Kidney tubule cell (primary cell): ENCODE data around the gene IFNL1.
"Not testable (repeated sequence)": the region's sequence is repeated elsewhere in the genome, so short reads cannot be mapped to it uniquely, and the experiment has no call there.

Source experiments
- DNase-seq: peaks from one replicate; pipeline ENCODE4 v3.0.0-alpha.2; 2018; ENCODE audit warnings: low spot score

The IFNL1 gene

DNA sequence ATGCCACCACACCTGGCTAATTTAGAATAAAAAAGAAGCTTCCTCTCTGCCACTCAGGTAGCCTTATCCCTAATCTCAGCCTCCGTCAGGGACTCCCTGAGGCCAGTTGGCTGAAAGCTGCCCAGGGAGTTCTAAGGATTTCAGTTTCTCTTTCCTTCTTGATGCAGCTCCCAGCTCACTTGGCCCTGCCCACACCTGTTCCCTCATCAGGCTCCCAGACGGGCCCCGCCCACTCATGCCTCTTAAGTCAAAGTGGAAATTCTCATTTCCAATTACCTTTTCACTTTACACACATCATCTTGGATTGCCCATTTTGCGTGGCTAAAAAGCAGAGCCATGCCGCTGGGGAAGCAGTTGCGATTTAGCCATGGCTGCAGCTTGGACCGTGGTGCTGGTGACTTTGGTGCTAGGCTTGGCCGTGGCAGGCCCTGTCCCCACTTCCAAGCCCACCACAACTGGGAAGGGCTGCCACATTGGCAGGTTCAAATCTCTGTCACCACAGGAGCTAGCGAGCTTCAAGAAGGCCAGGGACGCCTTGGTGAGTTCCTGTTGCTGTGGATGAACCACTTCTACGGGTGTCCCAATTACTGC lies at the start of gene IFNL1:
Gene IFNL1 (plus strand): TSS at position 353 of the 591 bp plus-strand sequence. CDS start 15 bp downstream, at position 368.
- DNase-seq = no peak

DNA sequence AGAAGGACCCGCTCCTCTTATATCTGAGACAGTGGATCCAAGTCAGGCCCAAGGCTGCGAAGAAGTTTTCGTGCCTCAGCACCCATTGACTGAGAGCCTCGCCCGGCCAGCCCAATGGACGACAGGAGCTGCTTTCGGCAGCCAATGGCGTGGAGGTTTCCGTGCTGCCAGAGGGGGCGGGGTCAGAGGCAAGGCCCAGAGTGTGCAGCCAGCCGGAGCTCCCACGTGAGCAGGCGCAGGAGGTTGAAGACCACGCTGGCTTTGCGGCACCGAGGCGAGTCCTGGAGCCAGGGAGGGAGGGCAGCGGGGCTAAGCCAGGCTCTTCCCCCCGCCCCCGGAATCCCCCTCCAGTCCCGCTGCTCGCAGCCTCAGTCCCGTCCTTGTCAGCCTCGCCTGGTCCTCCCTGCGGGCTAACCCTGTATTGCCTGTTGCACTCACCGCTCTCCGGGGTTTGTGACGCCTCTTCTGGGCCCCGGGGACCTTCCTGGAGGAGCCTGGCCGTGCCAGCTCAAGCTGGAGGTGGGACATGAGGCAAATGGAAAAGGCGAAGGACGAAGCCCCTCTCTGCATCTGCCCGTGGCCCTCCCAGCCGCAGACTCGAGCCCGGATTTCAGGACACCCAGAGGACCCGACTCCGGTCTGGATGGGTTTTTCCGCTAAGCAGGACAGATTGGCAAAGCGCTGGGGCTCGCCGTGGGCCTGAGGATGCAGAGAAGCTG lies 49.1 kb upstream of the IFNL1 start:
- peak; percentile 18 for DNase-seq

DNA sequence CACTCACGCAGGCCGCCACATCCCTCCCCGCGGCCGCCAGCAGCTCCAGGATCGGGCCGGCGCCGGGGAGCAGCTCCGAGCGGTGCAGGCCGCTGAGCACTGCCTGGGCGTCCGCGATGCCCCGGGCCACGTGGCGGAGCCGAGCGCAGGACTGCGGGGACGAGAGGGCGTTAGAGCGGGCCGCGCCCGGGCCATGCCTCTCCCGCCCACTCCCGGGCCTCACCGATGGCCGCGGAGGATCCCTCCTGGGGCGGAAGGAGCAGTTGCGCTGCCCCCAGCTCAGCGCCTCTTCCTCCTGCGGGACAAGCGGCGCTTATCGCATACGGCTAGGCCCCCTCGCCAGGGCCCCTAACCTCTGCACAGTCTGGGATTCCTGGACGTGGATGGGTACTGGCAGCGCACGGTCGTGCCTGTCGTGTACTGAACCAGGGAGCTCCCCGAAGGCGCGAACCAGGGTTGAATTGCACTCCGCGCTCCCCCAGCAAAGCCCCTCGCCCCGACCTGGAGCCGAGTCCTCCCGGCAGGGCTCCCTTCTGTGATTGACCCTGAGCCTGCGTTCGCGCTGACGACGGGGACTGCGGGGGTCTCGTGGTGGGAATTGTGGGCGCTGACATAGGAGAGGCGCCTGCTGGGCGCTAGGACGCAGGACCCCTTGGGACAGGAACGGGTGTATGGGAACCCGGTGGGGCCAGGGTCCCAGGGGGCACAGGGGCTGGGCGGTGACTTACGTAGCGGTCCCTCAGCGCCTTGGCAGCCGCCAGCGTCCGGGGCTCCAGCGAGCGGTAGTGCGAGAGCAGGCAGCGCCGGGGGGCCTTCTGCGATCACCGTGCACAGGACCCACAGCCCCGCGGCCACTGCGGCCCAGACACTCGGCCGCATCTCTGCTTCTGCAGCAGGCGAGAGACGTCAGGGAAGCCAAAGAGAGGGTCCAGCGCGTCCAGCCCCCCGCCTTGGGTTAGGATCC lies 48.2 kb upstream of the IFNL1 start:
- no peak for DNase-seq

DNA sequence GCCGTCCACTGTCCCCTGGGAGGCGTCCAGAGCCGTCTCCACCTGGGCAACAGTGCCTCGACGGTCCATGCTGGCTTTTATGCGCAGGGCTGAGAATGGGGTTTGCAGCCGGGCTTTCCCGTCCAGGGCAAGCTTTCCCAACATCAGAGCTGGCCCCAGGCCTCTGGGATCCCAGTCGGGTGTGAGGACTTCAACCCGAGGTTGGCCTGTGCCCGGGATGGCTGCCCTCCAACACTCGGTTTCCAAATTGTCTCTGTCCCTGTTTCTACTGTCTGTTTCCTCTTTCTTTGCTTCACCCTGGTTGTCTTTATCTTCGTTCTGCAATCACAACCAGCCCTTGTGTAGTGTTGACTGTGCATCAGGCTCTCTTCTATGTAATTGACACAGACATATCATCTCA lies 47.4 kb upstream of the IFNL1 start, which contains the start of gene IFNL4:
Gene IFNL4 (minus strand): TSS at position 51 of the 400 bp plus-strand sequence.
- DNase-seq = no peak

DNA sequence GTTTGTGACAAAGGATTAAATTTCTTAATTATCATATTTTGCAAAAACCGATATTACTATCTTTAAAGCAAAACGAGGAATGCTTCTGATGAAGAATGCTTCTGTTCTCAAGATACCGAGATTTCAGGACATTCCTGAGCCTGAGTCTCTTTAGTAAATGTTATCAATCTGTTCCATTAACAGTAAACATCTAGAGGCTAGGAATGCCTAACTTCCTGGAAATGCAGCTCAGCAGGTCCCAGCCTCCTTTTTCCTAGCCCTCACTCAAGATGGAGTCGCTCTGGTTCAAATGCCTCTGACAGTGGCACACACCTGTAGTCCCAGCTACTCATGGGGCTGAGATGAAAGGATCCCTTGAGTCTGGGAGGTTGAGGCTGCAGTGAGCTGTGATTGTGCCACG lies 45.1 kb upstream of the IFNL1 start:
- DNase-seq = no peak

DNA sequence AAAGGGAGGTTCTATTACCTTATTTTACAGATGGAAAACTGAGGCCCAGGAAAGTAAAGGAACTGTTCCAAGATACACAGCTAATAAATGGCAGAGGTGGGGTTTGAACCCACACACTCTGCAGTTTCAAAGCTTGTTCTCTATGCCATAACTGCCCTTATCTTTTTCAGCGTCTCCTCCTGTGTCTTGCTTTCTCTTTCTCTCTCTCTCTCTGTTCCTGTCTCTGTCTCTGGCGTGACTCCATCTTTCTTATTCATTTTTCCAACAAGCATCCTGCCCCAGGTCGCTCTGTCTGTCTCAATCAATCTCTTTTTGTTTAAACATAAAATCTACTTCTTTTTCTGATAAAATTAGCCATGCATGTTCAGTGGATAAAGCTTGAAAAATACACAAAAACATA lies 44.4 kb upstream of the IFNL1 start:
- DNase-seq = no peak

DNA sequence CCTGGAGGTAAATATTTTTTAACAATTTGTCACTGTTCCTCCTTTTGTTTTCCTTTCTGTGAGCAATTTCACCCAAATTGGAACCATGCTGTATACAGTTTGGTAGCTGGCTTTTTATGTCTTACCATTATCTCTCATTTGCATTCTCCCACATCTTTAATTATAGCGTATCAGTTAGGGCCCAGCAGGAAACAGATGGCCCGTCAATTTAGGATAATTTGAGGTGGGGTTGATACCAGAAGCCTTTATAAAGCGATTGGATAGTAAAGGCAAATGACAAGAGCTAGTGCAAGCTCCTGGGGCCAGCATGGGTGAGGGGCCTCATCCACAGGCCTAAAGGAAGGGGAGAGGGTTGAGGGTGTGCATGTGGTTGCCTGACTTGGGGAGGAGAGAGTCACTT lies 43.7 kb upstream of the IFNL1 start:
- no peak for DNase-seq

DNA sequence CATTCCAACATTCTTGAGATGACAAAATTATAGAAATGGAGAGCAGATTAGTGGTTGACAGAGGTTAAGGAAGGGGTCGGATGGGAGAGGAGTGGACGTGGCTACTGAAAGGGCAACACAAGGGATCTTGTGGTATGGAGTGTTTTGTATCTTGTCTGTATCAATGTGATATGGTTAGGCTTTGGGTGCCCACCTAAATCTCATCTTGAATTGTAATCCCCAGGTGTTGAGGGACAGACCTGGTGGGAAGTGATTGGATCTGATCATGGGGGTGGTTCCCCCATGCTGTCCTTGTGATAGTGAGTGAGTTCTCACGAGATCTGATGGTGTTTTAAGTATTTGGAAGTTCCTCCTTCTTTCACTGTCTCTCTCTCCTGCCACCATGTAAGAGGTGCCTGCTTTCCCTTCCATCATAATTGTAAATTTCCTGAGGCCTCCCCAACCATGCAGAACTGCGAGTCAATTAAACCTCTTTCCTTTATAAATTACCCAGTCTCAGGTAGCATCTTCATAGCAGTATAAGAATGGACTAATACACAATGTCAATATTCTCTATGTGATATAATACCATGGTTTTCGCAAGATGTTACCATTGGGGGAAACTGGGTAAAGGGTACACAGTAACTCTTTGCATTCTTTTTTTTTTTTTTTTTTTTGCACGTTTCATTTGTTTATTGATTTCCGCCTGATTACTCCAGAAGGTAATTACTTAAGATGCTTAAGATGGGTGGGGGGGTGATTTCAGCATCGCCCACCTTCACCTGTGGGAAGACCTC lies 42.6 kb upstream of the IFNL1 start:
- DNase-seq = no peak

DNA sequence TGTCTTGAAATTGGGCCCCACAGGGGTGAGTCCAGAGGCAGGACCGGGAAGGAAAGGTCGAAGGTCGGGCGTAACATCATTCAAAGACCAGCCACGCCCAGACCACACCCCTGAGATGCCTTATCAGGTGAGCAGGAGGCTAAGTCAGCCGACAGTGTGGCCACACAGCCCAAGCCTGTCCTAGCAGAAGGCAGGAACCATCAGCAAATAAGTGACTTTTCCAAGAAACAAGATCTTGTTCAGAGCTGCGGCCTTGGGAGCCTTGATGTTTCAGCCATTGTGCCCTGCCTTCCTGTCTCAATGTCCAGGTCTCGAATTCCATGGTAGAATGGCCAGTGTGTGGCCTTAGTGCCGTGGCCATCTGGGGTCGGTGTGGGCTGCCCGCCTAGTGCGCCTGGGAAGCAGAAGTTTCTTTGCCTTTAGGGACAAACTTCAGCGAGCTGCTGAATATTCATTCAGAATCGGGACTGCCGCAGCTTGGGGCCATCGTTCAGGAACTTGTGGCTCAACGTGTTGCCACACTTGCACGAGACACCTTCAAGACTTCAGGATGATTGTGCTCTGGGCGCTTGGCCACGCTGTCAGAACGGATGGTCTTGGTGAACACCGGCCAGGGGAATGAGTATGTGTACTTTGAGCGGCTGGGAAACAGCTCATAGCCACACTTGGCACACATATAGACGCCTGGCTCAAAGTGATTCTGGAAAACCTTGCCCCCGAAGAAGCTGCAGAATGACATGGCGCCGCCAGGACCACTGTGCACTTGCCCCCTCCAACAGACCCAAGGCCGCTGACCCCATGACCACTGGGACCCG lies 41.5 kb upstream of the IFNL1 start:
- no peak for DNase-seq

DNA sequence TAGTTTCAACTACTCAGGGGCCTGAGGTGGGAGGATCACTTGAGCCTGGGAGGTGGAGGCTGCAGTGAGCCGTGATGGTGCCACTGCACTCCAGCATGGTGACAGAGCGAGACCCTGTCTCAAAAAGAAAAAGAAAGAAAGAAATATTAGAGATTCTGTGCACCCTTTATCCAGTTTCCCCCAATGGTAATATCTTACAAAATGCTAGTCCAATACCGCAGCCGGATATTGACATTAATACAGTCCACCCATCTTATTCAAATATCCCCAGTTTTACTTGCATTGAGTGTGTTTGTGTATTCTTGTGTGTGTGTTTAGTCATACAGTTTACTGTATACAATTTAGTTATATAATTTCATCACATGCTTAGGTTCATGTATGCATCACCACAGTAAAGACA lies 39.0 kb upstream of the IFNL1 start:
- no peak for DNase-seq

DNA sequence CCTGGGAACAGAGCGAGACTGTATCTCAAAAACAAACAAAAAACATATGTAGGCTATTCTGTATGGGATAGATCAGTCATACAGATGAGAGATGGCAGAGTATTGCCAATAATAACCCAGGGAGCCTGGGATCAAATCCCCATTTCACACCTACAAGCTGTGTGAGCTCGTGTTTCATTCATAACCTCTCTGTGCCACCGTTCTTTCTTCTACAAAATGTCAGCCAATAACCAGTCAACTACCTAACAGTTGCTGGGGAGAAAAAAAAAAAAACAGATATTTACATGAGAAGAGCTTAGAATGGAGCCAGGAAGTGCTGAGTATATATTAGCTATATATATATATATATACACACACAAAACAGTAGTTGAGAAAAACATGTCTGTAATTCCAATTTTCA lies 34.5 kb upstream of the IFNL1 start:
- DNase-seq = no peak

DNA sequence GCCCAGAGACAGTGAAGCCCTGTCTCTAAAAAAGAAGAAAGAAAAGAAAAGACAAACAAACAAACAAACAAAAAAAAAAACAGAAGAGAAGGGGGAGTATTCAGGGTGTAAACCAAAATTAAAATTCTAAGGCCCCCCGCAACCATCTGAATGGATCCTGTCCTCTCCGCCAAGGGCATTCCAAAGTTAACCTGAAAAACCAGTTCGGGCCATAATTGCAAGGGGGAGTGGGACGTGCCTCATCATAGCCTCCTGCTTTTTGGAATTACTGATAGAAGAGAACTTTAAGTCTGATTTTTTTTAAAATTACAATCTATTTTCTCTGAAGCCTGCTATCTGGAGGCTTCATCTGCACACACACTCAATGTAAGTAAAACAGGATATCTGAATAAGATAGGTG lies 33.7 kb upstream of the IFNL1 start:
- no peak for DNase-seq

DNA sequence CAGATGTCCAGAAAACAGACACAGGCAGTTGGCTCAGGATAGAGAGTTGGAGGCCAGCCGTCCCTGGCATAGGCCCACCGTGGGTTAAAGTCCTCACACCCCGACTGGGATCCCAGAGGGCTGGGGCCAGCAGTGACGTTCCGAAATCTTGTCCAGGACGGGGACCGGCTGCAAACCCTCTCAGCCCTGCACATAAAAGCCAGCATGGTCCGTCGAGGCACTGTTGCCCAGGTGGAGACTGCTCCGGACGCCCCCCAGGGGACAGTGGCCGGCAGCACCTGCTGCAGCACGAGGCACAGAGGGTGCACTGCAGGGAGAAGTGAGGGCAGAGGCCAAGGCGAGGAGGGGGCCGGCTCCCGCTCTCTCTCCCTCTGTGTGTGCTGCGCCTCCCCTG lies 32.3 kb upstream of the IFNL1 start:
- no peak for DNase-seq

DNA sequence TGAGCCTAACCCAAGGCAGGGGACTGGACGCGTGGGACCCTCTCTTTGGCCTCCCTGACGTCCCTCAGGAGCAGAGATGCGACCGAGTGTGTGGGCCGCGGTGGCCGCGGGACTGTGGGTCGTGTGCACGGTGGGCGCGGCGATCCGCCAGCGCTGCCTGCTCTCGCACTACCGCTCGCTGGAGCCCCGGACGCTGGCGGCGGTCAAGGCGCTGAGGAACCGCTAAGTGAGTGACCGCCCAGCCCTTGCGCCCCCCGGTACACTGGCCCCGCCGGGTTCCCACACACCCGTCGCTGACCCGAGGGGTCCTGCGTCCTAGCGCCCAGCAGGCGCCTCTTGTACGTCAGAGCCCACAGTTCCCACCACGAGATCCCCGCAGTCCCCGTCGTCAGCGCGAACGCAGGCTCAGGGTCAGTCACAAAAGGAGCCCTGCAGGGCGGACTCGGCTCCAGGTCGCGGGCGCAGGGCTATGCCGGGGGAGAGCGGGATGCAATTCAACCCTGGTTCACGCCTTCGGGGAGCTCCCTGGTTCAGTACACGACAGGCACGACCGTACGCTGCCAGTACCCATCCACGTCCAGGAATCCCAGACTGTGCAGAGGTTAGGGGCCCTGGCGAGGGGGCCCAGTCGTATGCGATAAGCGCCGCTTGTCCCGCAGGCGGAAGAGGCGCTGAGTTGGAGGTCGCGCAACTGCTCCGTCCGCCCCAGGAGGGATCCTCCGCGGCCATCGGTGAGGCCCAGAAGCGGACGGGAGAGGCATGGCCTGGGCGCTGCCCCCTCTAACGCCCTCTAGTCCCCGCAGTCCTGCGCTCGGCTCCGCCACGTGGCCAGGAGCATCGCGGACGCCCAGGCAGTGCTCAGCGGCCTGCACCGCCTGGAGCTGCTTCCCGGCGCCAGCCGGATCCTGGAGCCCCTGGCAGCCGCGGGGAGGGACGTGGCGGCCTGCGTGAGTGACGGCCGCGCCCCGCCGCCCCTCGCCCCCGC lies 31.6 kb upstream of the IFNL1 start:
- DNase-seq = no peak

DNA sequence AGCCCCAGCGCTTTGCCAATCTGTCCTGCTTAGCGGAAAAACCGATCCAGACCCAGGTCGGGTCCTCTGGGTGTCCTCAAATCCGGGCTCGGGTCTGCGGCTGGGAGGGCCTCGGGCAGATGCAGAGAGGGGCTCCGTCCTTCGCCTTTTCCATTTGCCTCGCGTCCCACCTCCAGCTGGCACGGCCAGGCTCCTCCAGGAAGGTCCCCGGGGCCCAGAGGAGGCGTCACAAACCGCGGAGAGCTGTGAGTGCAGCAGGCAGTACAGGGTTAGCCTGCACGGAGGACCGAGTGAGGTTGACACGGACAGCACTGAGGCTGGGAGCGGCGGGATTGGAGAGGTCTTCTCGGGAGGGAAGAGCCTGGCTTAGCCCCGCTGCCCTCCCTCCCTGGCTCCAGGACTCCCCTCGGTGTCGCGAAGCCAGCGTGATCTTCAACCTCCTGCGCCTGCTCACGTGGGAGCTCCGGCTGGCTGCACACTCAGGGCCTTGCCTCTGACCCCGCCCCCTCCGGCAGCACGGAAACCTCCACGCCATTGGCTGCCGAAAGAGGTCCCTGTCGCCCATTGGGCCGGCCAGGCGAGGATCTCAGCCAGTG lies 30.8 kb upstream of the IFNL1 start:
- DNase-seq = no peak

DNA sequence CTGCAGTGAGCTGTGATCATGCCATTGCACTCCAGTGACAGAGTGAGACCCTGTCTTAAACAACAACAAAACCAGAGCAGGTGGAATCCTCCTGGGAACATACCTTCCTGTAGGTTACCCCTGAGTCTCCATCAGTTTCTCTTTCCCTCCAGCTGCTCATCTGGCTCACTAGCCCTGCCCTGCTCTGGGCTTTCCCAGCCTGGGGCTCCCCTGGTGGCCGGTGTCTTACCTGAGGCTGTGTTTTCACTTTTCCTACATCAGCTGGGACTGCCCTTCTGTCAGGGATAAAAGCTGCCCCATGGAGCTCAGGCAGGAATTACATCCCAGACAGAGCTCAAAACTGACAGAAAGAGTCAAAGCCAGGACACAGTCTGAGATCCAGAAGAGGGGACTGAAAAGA lies 28.1 kb upstream of the IFNL1 start, which contains the start of gene IFNL2:
Gene IFNL2 (plus strand): TSS at position 312 of the 400 bp plus-strand sequence. CDS start 173 bp downstream, outside the sequence.
- DNase-seq = not testable (repeated sequence)

DNA sequence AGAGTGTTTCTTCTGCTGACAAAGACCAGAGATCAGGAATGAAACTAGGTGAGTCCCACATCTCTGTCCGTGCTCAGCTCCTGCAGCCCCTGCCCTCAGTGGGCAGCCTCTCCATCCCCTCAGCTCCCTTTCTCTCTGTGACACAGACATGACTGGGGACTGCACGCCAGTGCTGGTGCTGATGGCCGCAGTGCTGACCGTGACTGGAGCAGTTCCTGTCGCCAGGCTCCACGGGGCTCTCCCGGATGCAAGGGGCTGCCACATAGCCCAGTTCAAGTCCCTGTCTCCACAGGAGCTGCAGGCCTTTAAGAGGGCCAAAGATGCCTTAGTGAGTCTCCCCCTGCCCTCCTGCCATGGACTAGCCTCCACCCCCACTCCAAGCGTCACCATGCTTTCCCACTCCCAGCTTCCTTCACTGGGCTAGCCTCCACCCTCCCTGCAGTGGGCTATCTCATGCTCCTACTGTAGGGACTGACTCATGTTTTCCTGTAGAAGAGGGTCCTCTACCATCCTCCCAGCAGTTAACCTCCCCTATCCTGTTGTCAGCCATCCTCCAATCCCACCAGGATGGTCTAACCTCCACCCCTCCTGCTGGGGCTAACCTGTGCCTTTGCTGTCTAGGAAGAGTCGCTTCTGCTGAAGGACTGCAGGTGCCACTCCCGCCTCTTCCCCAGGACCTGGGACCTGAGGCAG lies 27.5 kb upstream of the IFNL1 start:
- DNase-seq = not testable (repeated sequence)

DNA sequence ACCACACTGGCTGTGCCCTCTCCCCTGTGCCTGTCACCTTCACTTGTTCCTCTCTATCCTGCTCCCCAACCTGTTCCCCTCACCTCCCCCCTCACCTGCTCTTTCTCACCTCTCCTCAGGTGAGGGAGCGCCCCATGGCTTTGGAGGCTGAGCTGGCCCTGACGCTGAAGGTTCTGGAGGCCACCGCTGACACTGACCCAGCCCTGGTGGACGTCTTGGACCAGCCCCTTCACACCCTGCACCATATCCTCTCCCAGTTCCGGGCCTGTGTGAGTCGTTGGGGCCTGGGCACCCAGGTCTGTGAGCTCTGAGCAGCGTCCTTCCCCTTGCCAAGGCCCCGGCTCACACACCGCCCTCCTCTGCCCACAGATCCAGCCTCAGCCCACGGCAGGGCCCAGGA lies 26.8 kb upstream of the IFNL1 start:
- not testable (repeated sequence) for DNase-seq
